HuH-7.5 (cell line): ENCODE data around the gene FXYD2.

Experiments used
- DNase-seq: peaks from one replicate; pipeline ENCODE4 v3.0.0; 2011; ENCODE audit warnings: low spot score

Gene FXYD2

GRCh38 chr11:117795638-117796455 is 28.7 kb downstream of the FXYD2 start:
- no peak for DNase-seq

DNA sequence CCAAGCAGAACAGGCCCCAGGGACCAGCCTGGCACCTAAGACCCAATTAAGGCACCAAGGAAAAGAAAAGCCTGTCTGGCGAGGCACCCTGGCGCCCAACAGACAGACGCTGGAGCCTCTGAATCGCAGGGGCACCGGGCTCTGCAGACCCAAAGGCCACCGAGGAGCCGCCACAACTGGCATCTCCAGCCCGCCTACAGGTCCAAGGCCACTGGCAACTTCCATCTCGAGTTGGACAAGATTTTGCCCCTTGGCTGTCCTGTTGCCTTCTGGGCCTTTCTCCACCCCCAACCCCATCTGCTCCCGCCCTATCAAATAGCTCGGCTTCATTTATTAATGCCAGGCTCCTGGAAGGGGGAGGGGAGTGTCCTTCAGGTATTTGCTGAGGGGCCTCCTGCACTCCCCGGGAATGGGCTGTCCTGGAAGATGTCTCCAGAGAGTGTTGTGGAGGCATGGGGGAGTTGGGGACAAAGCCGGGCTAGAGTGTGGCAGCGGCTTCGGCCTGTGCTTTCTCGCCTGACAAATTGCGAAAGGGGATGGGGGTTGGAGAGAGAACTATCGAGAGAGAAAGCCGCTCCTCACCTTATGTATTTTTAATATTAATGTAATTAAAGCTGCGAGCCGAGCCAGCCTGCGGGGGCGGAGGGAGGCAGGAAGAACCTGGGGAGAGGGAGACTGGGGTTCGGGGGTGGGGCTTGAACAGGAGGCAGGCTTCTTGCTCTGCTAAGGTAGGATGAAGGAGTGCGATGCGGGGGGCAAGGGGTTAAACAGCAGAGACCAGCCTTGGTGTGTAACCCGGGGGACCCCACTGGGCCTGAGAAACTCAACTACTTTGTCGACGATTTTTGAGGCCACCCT is 29.5 kb downstream of the FXYD2 start:
- no peak for DNase-seq

DNA sequence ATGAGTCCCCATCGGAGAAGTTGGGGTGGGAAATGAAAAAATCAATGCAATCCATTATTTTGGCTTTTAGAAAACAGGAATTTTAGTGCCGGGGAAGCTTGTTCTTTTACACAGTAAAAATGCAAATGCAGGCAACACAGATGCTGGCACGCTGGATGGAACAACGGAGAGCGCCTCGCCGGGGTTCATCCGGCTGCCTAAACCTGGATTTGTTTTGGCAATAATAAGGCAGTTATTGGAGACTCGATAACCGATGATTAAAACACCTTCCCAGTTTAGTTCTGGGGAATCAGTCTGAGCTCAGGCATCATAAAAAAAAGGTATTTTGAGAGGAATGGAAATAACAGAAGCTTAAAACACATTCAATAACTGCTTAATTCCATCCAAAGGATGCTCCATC is 30.4 kb downstream of the FXYD2 start:
- DNase-seq, result no peak

GRCh38 chr11:117793583-117793982 is 31.0 kb downstream of the FXYD2 start:
- no peak for DNase-seq

DNA sequence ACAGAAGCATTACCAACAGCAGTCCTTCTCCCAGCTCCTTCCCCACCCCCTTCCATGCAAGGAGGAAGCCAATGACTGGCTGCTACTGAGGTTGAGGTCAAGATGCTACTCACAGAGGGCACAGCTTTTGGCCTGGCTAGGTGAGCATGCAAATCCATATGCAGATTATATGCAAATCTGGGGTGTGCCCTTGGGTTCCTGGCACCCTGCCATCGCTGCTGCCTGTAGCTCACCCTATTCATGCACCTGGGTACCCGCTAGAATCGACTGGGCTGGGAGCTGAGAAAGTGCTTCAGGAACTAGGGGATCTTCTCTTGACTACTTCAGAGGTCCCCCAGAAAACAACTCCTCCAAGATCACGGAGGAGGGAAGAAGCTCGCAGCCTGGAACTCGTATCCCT is 31.6 kb downstream of the FXYD2 start:
- DNase-seq, result no peak

- DNase-seq, result no peak
These were observed 32.3 kb downstream of the FXYD2 start for GRCh38 chr11:117792241-117792640.

DNA sequence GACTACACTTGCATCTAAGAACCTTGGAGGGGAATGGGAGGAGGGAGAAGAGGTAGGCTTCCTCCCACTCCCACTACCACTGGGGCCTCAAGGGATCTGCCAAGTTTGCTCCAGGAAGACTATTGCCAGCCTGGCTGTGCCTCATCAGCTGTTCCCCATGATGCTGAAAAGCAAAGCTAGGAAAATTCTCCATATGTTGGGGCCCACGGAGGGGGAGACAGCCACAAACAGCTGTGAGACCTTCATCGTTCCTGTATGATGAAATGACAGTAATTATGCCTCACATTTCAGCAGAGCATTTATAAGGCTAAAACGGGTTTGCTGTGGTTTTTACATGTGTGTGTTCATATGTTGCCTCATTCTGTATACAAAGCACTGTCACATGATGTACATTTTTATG is 34.3 kb downstream of the FXYD2 start:
- no peak for DNase-seq

DNA sequence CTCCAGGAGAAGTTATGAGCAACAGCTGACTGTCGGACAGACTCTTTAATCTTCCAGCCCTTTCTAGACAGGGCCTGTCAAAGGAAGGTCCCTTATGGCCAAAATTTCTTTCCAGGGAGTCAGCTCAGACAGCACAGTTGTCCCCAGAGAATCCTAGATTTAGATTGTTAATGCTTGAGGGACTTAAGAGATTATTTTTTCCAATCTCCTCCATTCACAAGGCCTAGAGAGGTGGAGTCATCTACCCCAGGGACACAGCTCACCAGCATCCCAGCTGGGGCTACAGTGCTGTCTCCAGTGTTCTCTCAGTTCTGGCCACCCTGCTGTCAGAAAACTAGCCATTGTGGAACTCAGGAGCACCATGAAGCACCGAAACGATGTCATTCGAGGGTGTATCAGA is 35.3 kb downstream of the FXYD2 start:
- DNase-seq, result no peak

DNA sequence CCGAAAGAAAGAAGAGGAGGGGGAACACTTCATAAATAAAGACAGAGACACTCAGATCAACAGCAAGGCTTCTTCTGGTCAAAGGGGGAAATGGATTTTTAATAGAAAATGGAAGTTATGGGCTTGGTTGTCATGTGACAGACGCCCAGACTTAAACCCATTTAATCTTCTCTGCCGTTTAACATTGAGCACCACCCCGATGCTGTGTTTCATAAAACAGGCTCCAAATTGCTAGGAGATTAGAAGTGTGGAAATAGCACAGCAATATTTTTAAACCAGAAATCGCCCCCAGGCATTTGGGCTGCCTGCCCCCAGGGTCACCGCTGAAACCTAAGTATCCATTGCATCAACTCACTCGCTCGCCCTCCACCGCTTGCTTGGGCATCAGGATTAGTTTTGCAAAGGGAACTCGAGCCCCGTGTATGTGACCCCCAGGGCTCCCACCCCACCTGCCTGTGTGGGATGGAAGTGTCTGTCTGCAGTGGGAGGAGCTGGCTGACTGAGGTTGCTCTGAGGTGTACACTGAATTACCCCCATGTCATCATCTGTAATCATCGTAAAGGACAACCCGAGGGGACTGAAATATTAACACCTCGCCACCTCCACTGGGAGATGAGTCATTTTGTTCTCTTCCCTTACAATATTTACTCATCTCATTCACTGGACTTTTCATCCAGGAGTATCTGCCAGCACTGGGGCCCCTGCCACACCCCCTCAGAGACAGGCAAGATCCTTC is 38.2 kb downstream of the FXYD2 start:
- no peak for DNase-seq

- no peak for DNase-seq
These were observed 42.4 kb downstream of the FXYD2 start for GRCh38 chr11:117782101-117782500.

DNA sequence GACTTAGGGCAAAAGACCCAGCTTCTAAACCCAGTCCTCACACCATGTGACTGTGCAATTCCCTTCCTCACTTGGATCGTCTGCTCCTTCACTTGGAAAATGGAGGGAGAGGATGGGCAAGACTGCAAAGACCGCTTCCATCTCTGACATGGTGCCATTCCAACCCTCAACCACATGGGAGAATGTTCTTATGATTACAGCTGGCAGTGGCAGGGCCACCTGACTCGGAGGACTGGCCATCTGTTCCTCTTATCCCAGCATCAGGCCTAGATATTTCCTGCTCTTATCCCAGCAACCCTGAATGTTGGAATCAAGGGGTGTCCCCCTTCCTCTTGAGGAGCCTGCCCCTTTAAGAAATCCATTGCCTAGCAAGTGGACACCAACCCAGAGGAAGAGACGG is 42.9 kb downstream of the FXYD2 start:
- DNase-seq, result no peak

DNA sequence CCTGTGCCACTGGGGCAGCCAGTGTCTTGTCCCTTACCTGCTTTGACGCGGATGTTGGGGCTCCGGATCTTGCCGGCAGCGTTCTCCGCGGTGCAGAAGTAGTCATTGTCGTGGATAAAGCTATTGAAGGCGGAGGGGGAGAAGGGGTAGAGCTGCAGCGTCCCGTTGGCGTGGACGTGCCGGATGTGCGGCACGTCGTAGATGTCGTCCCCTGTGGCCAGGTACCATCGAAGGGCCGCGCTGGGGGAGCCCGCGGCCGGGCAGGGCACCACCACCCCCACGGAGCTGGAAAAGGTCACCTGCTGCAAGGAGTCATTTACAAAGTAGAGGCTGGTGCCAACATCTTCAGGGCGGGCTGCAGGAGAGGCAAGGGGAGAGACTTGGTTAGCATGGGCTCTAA is 44.1 kb downstream of the FXYD2 start:
- no peak for DNase-seq

DNA sequence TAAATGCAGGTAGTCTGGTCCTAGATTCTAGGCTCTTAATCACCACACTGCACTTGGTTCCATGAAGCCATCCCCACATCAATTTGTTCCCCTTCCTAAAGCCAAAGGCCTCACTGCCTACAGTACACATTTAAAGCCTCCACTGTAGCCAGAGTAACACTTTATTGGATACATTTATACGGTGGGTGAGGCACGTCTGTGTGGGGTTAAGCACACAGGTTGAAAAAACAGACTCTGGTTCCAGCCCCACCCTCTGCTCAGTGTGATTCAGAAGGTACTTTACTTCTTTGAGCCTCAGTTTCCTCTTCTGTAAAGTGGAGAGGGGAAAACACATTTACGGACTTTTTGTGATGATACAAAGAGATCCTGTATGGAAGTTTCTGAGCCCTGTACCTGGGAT is 50.0 kb downstream of the FXYD2 start:
- DNase-seq, result no peak

- DNase-seq, result no peak
These were observed 52.2 kb downstream of the FXYD2 start for GRCh38 chr11:117772360-117772759.

DNA sequence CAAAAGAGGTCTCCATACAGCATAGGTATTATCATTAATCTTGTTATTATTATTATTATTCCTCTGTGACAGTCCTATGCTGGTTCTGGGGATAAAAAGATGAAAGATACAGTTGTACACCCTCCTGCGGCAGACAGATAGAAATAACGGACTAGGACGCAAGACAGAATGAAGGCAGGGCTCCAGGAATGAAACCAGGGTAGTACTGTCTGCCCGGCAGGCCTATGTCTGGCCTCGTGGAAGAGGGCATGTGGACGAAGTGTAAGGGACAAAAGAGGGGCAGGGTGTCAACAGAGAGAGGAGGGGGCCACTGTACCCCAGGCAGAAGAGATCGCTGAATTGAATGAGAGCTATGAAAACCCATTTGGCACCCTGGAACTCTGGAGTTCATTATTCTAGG is 52.7 kb downstream of the FXYD2 start:
- DNase-seq, result no peak

- DNase-seq, result no peak
These were observed 53.3 kb downstream of the FXYD2 start for GRCh38 chr11:117771197-117771596.

GRCh38 chr11:117770061-117770460 is 54.5 kb downstream of the FXYD2 start:
- no peak for DNase-seq
